DMS53 treated with DMSO at 0.1 percent for 48 hours (cell line): ENCODE measurements around the gene DPEP1.

ENCODE experiments used
- DNase-seq: peaks from one replicate; lab custom pipeline; 2025; ENCODE audit not compliant: unreplicated experiment; lab: John Stamatoyannopoulos, UW

The DPEP1 gene

GRCh38 chr16:89678258-89678657 is 64.8 kb downstream of the DPEP1 start:
- no peak for DNase-seq

GRCh38 chr16:89685916-89686315 is 72.5 kb downstream of the DPEP1 start:
- DNase-seq: no peak

- peak; percentile 77 for DNase-seq
Measured at GRCh38 chr16:89686520-89687091, 73.2 kb downstream of the DPEP1 start, which contains the start of gene CDK10. CDK10 (plus strand) TSS chr16:89686689; CDS start chr16:89686711, 22 bp downstream.

GRCh38 chr16:89687092-89687940 is 73.9 kb downstream of the DPEP1 start:
- peak; percentile 68 for DNase-seq
